NCI-H2196 (cell line): ENCODE results near the gene TTC39C.
"Not testable (repeated sequence)": the region's sequence is repeated elsewhere in the genome, so short reads cannot be mapped to it uniquely, and the experiment has no call there.

ENCODE experiments used
- DNase-seq: peaks from one replicate; lab custom pipeline; 2025; ENCODE audit not compliant: unreplicated experiment; lab: John Stamatoyannopoulos, UW

TTC39C gene

GRCh38 chr18:24052053-24052452, 37.5 kb downstream of the TTC39C start:
- DNase-seq, result no peak

- DNase-seq, result no peak
Measured at GRCh38 chr18:24053211-24053610, 38.7 kb downstream of the TTC39C start.

- no peak for DNase-seq
Measured at GRCh38 chr18:24054130-24054529, 39.6 kb downstream of the TTC39C start.

- no peak for DNase-seq
Measured at GRCh38 chr18:24055009-24055804, 40.7 kb downstream of the TTC39C start.

- DNase-seq, result no peak
Measured at GRCh38 chr18:24055878-24056277, 41.3 kb downstream of the TTC39C start.

GRCh38 chr18:24056506-24056905, 42.0 kb downstream of the TTC39C start:
- no peak for DNase-seq

- no peak for DNase-seq
Measured at GRCh38 chr18:24057804-24058203, 43.2 kb downstream of the TTC39C start.

- not testable (repeated sequence) for DNase-seq
Measured at GRCh38 chr18:24059385-24059784, 44.8 kb downstream of the TTC39C start.

GRCh38 chr18:24060644-24061043, 46.1 kb downstream of the TTC39C start:
- no peak for DNase-seq

- no peak for DNase-seq
Measured at GRCh38 chr18:24063121-24063731, 48.7 kb downstream of the TTC39C start.

GRCh38 chr18:24064391-24065100, 50.0 kb downstream of the TTC39C start:
- no peak for DNase-seq

- no peak for DNase-seq
Measured at GRCh38 chr18:24065906-24066305, 51.4 kb downstream of the TTC39C start.

GRCh38 chr18:24068945-24069693, 54.6 kb downstream of the TTC39C start:
- DNase-seq, result no peak

- no peak for DNase-seq
Measured at GRCh38 chr18:24071029-24071428, 56.5 kb downstream of the TTC39C start.

- no peak for DNase-seq
Measured at GRCh38 chr18:24071779-24072178, 57.2 kb downstream of the TTC39C start.

GRCh38 chr18:24072743-24073142, 58.2 kb downstream of the TTC39C start:
- no peak for DNase-seq

GRCh38 chr18:24073791-24074190, 59.2 kb downstream of the TTC39C start:
- no peak for DNase-seq

- DNase-seq, result not testable (repeated sequence)
Measured at GRCh38 chr18:24074757-24075156, 60.2 kb downstream of the TTC39C start.

GRCh38 chr18:24075767-24076597, 61.4 kb downstream of the TTC39C start:
- peak; percentile 80 for DNase-seq

- DNase-seq, result no peak
Measured at GRCh38 chr18:24076950-24077349, 62.4 kb downstream of the TTC39C start.
